Large intestine (tissue), 3 donors: ENCODE data around the gene PDE6D. TPM values are rescaled to one million over a fixed set of nuclear protein-coding genes. Genes with fewer than 3 reads are reported as not detected.

ENCODE experiments used
- DNase-seq, 2 donors: peaks; one replicate each; pipeline versions ENCODE4 v3.0.0 to v3.0.0-alpha.2; 2013
- H3K27ac ChIP-seq: one replicate; pipeline ENCODE4 v1.5.1; 2013; ENCODE audit warnings: low read length
- H3K27me3 ChIP-seq: 2 replicates; pipeline ENCODE4 v1.6.1; 2013; ENCODE audit warnings: low read length; ENCODE audit not compliant: control insufficient read depth, insufficient read depth
- H3K36me3 ChIP-seq: 2 replicates; pipeline ENCODE4 v1.6.1; 2013; ENCODE audit warnings: low read length; ENCODE audit not compliant: control insufficient read depth, insufficient read depth
- H3K4me1 ChIP-seq: one replicate; pipeline ENCODE4 v1.6.1; 2013; ENCODE audit warnings: low read length; ENCODE audit not compliant: control insufficient read depth, insufficient read depth
- H3K4me3 ChIP-seq: one replicate; pipeline ENCODE4 v1.5.1; 2013; ENCODE audit warnings: low read length
- H3K9me3 ChIP-seq: one replicate; pipeline ENCODE4 v1.6.1; 2013; ENCODE audit warnings: mild to moderate bottlenecking, low read depth, low read length, moderate library complexity; ENCODE audit not compliant: control insufficient read depth
- WGBS: methylation state at CpG from one replicate; pipeline ENCODE4 v1.1.5; 2013; ENCODE audit warnings: low lambda C conversion rate; ENCODE audit not compliant: insufficient coverage; 5-methylcytosine and 5-hydroxymethylcytosine counted together
- polyA plus RNA-seq: library from polyadenylated mRNA; unstranded; fragments of 120-200 nt; gene quantifications from one replicate; pipeline ENCODE4 v1.2.1, GENCODE V29; 2013

Gene PDE6D
- polyA plus RNA-seq, 1 donor, result 16.6 TPM

DNA sequence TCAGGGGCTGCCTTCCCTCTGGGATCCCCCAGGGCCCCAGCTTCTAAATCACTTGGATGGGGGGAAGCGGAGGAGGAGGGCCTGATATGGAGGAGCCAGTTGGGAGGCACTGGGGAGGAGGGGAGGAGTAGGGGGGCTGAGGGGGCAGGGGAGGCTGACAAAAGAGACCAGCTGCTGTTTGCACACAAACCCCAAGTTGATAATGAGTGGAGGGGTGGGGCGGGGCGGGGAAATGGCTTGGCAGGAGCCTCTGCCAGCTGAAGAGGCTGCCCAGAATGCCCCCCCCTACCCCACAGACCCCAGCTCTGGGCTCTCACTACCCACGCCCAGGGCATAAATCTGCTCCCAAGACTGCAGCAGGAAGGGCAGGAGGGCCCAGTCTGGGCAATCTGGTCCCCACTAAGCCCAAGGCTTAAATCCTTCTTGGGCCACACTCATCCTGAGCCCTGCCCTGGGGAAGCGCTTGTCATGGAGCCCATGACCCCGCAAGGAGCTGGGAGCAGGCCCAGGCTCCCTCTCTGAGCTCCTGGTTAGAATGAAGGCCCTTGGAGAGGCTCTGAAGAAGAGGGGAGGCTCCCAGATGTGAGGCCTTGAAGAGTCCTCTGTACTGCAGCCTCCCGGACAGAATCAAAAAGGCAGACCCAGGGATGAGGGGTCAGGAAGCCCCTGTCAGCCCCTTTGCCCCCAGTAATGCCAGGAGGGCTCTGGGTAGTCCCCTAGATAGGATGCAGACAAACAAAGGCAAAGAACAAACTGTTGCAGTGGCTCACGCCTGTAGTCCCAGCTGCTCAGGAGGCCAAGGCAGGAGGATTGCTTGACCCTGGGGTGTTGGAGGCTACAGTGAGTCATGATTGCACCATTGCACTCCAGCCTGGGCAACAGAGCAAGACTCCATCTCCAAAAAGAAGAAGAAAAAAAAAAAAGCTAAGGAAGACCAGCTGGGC lies 97.5 kb downstream of the PDE6D start:
- no CpG with 5 or more reads among the region's 8 CpGs for WGBS
- no peaks in the 10 kb centered on the region for H3K36me3 ChIP-seq
- H3K27ac ChIP-seq, result no peak overlapping the region
- no peak for DNase-seq
- H3K4me1 ChIP-seq, result peaks cover 31% of the 10 kb centered on the region
- peaks cover 6% of the 10 kb centered on the region for H3K9me3 ChIP-seq
- H3K27me3 ChIP-seq, result no peaks in the 10 kb centered on the region
- no peak overlapping the region for H3K4me3 ChIP-seq

DNA sequence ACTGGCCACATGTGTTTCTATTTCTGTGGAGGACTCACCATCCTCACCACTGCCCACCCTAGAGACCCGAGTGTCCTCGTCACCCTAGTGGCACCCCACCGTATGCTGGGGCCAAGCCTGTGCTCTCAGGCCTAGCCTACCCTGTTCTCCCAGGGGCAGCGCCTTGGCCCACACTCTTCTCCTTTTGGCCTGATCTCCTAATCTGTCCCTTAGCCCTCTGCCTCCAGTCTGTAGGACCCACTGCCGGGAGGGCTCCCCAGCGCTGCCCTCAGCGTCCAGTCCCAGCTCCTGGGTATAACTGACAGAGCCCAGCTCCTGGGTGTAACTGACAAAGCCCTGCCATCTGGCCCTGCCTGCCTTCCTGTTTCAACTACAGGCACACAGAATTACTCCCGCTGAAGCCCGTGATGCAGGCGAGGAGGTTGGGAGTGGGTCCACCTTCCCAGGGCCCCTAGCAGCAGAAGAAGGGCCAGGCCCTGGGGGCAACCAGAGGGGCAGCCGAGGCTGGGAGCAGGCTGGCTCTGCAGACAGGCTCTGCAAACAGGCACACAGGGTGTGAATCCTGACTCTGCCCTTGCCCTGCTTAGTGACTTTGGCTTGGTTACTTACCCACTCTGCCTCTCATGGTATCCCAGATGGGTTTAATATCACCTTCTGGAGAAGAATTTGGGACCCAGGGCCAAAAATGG lies 98.3 kb downstream of the PDE6D start:
- H3K4me1 ChIP-seq, result peaks cover 31% of the 10 kb centered on the region
- no peak for DNase-seq
- no CpG with 5 or more reads among the region's 11 CpGs for WGBS
- no peaks in the 10 kb centered on the region for H3K36me3 ChIP-seq
- H3K27ac ChIP-seq, result peak overlapping the region; percentile 92
- peaks cover 6% of the 10 kb centered on the region for H3K9me3 ChIP-seq
- no peak overlapping the region for H3K4me3 ChIP-seq
- H3K27me3 ChIP-seq, result no peaks in the 10 kb centered on the region

Other genes with a start within 250 kb of the PDE6D start
- not detected for gene TEX44, start 188.4 kb downstream of the PDE6D start, polyA plus RNA-seq
- gene PTMA, start 72.8 kb downstream of the PDE6D start, polyA plus RNA-seq, result 1,252 TPM
- 41.9 TPM for gene COPS7B, start 5.2 kb upstream of the PDE6D start, polyA plus RNA-seq
- gene NPPC, start 145.1 kb upstream of the PDE6D start, polyA plus RNA-seq, result 0.87 TPM
- gene DIS3L2, start 180.4 kb upstream of the PDE6D start, polyA plus RNA-seq, result 23.6 TPM